ENCODE data around the gene TRIM67.

DNA sequence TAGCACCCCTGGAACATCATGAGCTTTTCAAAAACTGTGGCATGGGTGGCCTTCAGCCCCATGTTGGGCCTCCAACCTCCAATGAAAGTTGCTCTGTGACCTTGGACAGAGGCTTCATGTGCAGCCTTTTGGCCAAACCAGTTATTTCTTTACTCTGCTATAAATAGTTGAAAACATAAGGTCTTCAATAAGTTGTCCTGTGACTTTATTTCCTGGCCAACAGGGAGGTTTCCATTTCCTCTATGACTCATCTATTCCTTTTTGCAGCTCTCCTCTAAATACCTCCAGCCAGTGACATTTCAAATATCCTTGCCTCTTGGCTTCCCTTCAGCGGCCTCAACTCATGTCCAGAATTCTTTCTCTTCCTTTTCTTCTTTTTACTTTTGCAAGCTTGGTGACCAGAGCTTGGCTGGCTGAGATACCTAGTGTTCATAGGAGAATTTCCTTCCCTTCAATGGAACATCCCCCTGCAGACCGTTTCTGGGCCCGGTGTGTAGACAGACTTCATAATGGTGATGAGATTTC is 22.7 kb upstream of the TRIM67 start:
- TF ChIP-seq POLR2A (IDR thresholded peaks at IDR 0.05): no peak
- TF ChIP-seq, protein P1, sequence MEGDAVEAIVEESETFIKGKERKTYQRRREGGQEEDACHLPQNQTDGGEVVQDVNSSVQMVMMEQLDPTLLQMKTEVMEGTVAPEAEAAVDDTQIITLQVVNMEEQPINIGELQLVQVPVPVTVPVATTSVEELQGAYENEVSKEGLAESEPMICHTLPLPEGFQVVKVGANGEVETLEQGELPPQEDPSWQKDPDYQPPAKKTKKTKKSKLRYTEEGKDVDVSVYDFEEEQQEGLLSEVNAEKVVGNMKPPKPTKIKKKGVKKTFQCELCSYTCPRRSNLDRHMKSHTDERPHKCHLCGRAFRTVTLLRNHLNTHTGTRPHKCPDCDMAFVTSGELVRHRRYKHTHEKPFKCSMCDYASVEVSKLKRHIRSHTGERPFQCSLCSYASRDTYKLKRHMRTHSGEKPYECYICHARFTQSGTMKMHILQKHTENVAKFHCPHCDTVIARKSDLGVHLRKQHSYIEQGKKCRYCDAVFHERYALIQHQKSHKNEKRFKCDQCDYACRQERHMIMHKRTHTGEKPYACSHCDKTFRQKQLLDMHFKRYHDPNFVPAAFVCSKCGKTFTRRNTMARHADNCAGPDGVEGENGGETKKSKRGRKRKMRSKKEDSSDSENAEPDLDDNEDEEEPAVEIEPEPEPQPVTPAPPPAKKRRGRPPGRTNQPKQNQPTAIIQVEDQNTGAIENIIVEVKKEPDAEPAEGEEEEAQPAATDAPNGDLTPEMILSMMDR (IDR thresholded peaks at IDR 0.05): no peak
